GM19438 (cell line): ENCODE results near the gene ZNF592.

Experiments
- ATAC-seq: cut with Tn5 transposase; IDR thresholded peaks from one replicate; pipeline ENCODE4 v1.9.1; 2021; ENCODE audit warnings: low read depth; ENCODE audit not compliant: unreplicated experiment

ZNF592 gene

GRCh38 chr15:84800365-84800806 lies 52.0 kb downstream of the ZNF592 start:
- ATAC-seq, result no peak

- ATAC-seq, result no peak
Observed at GRCh38 chr15:84804005-84804900, 55.9 kb downstream of the ZNF592 start.

- ATAC-seq, result no peak
Observed at GRCh38 chr15:84805221-84805620, 56.8 kb downstream of the ZNF592 start.

DNA sequence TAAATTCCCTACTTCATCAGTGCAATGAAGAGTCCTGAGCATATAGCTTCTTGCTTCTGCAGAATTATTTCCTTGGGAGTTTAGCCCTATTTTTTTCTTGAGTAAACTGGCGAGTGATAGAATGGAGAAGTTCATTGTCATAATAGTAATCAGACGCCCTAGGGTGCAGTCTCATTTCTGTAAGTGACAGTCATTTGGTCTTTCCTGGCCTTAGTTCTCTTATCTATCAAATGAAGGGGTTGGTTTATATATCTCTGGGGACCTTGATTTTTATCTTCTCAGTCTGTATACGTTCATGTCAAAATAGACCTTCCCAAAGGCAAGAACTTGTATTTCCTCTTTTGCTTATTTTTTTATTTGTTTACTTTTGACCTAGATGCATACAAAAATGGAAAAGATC lies 58.8 kb downstream of the ZNF592 start:
- no peak for ATAC-seq

DNA sequence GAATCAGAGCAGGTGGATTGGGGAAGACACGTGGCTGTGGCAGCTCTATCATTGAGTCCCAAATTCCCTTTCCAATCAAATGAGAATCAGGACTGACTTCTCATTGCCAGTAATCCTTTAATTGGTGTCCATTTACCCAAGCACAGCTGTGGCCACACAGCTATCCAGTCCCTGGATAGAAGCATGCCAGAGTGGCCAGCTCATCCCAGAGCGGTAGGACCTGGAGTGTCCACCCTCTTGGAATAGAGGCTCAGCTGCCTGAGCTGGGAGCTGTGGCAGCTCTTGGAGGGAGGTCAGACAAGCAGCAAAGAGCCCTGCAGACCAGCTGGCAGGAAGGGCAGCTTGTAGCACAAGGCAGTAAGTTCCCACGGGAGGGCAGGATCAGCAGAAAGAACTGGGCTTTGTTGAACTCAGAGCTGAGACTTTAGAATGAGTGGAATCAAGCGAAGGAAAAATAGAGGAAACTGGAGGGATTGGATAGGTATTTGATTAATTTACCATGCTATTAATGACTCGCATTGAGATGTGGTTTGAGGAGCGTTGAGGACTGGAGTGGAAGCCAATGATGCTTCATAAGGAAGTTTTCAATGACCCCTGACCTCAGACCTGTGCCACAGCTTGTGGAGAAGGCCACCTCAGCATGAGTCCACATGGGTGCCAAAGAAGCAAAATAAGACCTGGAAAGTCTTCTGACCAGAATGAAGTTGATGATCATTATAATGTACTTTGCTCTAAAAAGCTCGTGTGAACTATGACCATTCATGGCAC lies 61.9 kb downstream of the ZNF592 start:
- no peak for ATAC-seq

- ATAC-seq, result no peak
Observed at GRCh38 chr15:84811151-84811550, 62.8 kb downstream of the ZNF592 start.

- ATAC-seq, result no peak
Observed at GRCh38 chr15:84811828-84812227, 63.4 kb downstream of the ZNF592 start.

- ATAC-seq, result no peak
Observed at GRCh38 chr15:84812842-84813241, 64.5 kb downstream of the ZNF592 start.

DNA sequence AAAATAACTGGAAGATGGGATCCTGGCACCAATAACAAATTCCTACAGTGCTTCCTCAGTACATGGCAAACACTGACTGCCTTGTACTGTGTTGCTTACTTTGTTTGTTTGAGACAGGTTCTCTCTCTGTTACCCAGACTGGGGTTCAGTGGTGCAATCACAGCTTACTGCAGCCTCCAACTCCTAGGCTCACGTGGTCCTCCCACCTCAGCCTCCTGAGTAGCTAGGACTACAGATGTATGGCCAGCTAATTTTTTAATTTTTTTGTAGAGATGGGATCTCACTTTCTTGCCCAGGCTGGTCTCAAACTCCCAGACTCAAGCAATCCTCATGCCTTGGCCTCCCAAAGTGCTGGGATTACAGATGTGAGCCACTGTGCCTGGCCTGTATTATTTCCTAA lies 65.0 kb downstream of the ZNF592 start:
- no peak for ATAC-seq

DNA sequence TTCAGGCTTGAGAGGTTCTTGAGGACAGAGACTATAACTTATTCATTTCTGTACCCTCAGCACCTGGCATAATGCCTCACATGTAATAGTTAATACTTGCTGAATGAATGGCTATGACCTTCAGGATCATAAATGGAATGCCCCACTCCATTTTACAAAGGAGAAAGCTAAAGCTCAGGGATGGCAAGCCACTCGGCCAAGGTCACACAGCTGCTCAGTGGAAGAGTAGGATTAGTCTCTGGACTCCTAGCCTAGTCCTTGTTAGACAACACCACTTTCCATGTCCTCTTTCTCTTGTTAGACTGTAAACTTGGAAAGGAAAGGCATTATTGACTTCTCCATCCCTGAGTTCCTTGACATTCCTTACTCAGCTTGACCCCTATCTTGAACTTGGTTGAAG lies 65.5 kb downstream of the ZNF592 start:
- no peak for ATAC-seq

- no peak for ATAC-seq
Observed at GRCh38 chr15:84814916-84815315, 66.5 kb downstream of the ZNF592 start.

- ATAC-seq, result no peak
Observed at GRCh38 chr15:84816694-84817465, 68.5 kb downstream of the ZNF592 start, which contains the start of gene ALPK3. TSS of gene ALPK3 (plus strand) at chr15:84817356. CDS start at chr15:84817453, 97 bp downstream.

GRCh38 chr15:84817466-84818081 lies 69.2 kb downstream of the ZNF592 start:
- ATAC-seq, result no peak

DNA sequence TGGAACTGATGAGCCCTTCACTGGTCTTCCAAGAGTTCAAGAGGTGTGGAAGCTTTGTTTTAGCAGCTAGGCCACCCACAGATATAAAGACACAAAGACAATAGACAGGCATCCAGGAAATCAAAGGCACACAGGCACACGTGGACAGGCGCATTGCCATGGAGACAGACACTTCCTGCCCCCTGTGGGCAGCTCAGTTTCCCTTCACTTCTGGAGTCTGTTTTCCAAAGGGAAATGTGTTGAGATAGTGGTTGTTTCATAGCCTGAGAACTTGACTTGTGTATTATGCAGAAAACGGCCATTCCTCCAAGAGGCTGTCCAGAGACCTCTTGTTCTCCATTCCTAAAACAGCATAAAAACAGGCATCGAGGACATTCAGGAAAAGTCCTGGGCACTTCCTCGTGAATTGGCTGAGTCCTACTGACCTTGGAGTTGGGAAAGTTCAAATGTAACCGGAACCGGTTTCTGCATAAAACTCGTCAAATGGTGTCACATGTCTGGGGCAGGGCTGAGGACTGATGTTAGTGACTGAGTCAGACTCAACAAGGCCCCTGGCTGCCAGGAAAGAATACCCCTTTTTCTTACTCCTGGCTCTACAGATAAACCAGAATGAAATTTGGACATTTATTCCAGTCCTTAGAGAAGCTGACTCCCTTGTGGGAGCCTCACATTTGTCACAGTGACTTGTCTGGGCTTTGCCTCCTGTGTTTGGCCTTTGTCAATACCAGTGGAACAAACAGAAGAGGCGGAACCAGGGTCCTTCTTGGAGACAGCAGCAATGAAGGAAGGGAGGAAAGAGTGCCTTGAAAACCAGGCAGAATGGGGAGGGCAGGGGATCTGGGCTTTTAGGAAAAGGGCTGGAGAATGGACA lies 70.1 kb downstream of the ZNF592 start:
- no peak for ATAC-seq

DNA sequence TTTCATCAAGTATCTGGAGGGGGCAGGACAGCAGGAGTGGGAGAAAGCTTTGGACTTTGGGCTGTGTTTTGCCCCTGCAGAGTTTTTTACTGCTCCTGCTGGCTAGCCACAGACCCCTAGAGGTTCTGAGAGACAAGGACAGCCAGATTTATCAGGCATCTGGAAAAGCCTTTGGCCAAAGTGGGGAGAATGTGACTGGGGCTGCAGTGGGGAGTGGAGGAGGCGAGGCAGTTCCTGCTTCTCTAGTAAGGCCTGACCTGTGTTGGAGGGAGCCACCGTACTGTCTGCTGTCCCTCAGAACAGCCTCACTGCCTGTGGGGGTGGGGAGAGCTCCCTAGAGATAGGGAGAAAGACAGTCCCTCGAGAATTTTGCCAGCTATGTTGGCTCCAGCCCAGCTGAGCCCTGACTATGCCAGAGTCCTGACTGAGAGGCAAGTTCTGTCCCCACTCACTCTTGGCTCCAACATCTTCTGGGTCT lies 70.9 kb downstream of the ZNF592 start:
- no peak for ATAC-seq

DNA sequence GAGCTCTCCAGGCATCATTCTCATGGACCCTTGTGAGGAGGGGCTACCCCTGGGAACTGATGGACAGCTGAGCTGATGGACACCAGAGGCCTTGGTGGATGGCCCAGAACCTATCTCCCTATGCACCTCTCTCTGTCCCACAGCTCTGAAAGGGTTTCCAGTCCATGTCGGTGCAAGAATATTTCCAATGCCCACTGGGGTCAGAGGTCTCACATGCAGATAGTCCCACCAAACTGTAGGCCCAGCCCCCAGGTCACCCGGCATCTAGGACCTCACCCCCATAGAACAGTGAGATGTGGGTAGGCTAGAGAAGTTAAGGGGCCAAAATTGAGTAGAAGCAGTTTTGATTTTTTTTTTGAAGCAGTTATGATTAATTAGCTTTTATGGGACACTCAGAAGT lies 71.4 kb downstream of the ZNF592 start:
- no peak for ATAC-seq

- ATAC-seq, result no peak
Observed at GRCh38 chr15:84821501-84822021, 73.2 kb downstream of the ZNF592 start.

GRCh38 chr15:84822653-84823281 lies 74.4 kb downstream of the ZNF592 start:
- ATAC-seq, result no peak
